H9 (cell line): ENCODE results near the gene LCE3A. TPM values are rescaled to one million over a fixed set of nuclear protein-coding genes. Genes with fewer than 3 reads are reported as not detected.

Experiments
- DNase-seq: peaks from one replicate; pipeline ENCODE4 v3.0.0-alpha.2; 2017
- H2AFZ ChIP-seq: one replicate; pipeline ENCODE4 v1.6.1; 2013; ENCODE audit warnings: mild to moderate bottlenecking, low read length, control low read depth, moderate library complexity
- H2AK5ac ChIP-seq: 2 replicates; pipeline ENCODE4 v1.6.1; 2013; ENCODE audit warnings: low read length, control low read depth, mixed read lengths; ENCODE audit not compliant: insufficient read length
- H2BK120ac ChIP-seq: one replicate; pipeline ENCODE4 v1.6.1; 2013; ENCODE audit warnings: low read depth, mild to moderate bottlenecking, low read length, control low read depth, inconsistent platforms; ENCODE audit not compliant: poor library complexity, severe bottlenecking
- H2BK12ac ChIP-seq: 2 replicates; pipeline ENCODE4 v1.6.1; 2013; ENCODE audit warnings: low read length, control low read depth, mixed read lengths, low read depth; ENCODE audit not compliant: insufficient read length
- H2BK15ac ChIP-seq: 2 replicates; pipeline ENCODE4 v1.6.1; 2013; ENCODE audit warnings: low read depth, low read length, control low read depth
- H2BK20ac ChIP-seq: one replicate; pipeline ENCODE4 v1.6.1; 2013; ENCODE audit warnings: low read depth, mild to moderate bottlenecking, low read length, control low read depth, inconsistent platforms; ENCODE audit not compliant: poor library complexity, severe bottlenecking
- H2BK5ac ChIP-seq: 2 replicates; pipeline ENCODE4 v1.6.1; 2013; ENCODE audit warnings: low read length, control low read depth, mixed read lengths; ENCODE audit not compliant: insufficient read length
- H3K14ac ChIP-seq: 2 replicates; pipeline ENCODE4 v1.6.1; 2013; ENCODE audit warnings: low read length, control low read depth; ENCODE audit not compliant: insufficient read depth
- H3K18ac ChIP-seq: 2 replicates; pipeline ENCODE4 v1.6.1; 2013; ENCODE audit warnings: low read depth, mild to moderate bottlenecking, mixed read lengths, low read length, control low read depth; ENCODE audit not compliant: insufficient read length
- H3K23ac ChIP-seq: 2 replicates; pipeline ENCODE4 v1.6.1; 2013; ENCODE audit warnings: low read length, control low read depth, mixed read lengths, low read depth; ENCODE audit not compliant: insufficient read length
- H3K23me2 ChIP-seq: 2 replicates; pipeline ENCODE4 v1.6.1; 2013; ENCODE audit warnings: low read depth, mild to moderate bottlenecking, mixed read lengths, low read length, control low read depth; ENCODE audit not compliant: insufficient read length, poor library complexity, severe bottlenecking
- H3K27ac ChIP-seq: 2 replicates; pipeline ENCODE4 v1.5.1; 2013; ENCODE audit warnings: low read length, control low read depth, mixed read lengths, low read depth; ENCODE audit not compliant: insufficient read length
- H3K27me3 ChIP-seq: 2 replicates; pipeline ENCODE4 v1.6.1; 2013; ENCODE audit warnings: low read length, control low read depth, inconsistent platforms; ENCODE audit not compliant: insufficient read depth
- H3K4ac ChIP-seq: 2 replicates; pipeline ENCODE4 v1.6.1; 2013; ENCODE audit warnings: low read depth, mild to moderate bottlenecking, control low read depth, inconsistent platforms, low read length, moderate library complexity
- H3K4me1 ChIP-seq: 2 replicates; pipeline ENCODE4 v1.6.1; 2013; ENCODE audit warnings: low read length, control low read depth, inconsistent platforms; ENCODE audit not compliant: insufficient read depth
- H3K4me2 ChIP-seq: 2 replicates; pipeline ENCODE4 v1.6.1; 2013; ENCODE audit warnings: low read length, control low read depth, mixed read lengths; ENCODE audit not compliant: insufficient read length, insufficient read depth
- H3K56ac ChIP-seq: 2 replicates; pipeline ENCODE4 v1.6.1; 2013; ENCODE audit warnings: low read depth, mild to moderate bottlenecking, mixed read lengths, low read length, control low read depth; ENCODE audit not compliant: insufficient read length
- H3K79me1 ChIP-seq: 2 replicates; pipeline ENCODE4 v1.6.1; 2013; ENCODE audit warnings: low read depth, mild to moderate bottlenecking, moderate library complexity, low read length, control low read depth, inconsistent platforms; ENCODE audit not compliant: insufficient read depth, poor library complexity, severe bottlenecking
- H3K79me2 ChIP-seq: 2 replicates; pipeline ENCODE4 v1.6.1; 2013; ENCODE audit warnings: low read length, control low read depth, inconsistent platforms; ENCODE audit not compliant: insufficient read depth
- H3K9ac ChIP-seq: 2 replicates; pipeline ENCODE4 v1.6.1; 2013; ENCODE audit warnings: low read length, control low read depth, mixed read lengths; ENCODE audit not compliant: insufficient read length; ENCODE audit errors: extremely low read depth
- H3K9me3 ChIP-seq: one replicate; pipeline ENCODE4 v1.6.1; 2013; ENCODE audit warnings: low read depth, low read length, inconsistent platforms; ENCODE audit not compliant: control insufficient read depth
- H3T11ph ChIP-seq: one replicate; pipeline ENCODE4 v1.6.1; 2013; ENCODE audit warnings: mild to moderate bottlenecking, low read length, control low read depth, inconsistent platforms
- H4K20me1 ChIP-seq: one replicate; pipeline ENCODE4 v1.6.1; 2013; ENCODE audit not compliant: control insufficient read depth, insufficient read length, insufficient read depth
- H4K5ac ChIP-seq: 2 replicates; pipeline ENCODE4 v1.6.1; 2013; ENCODE audit warnings: low read depth, mild to moderate bottlenecking, mixed read lengths, low read length, control low read depth; ENCODE audit not compliant: insufficient read length
- H4K8ac ChIP-seq: replicated peaks from 2 replicates; pipeline ENCODE4 v1.6.1; 2013; ENCODE audit warnings: low read length, control low read depth, mixed read lengths, low read depth; ENCODE audit not compliant: insufficient read length
- H4K91ac ChIP-seq: 2 replicates; pipeline ENCODE4 v1.6.1; 2013; ENCODE audit warnings: low read depth, mild to moderate bottlenecking, moderate library complexity, mixed read lengths, low read length, control low read depth; ENCODE audit not compliant: insufficient read length
- H3K27ac Mint-ChIP-seq, 3 experiments: 2 replicates in 2 of 3; 3 replicates in 1 of 3; pipeline ENCODE4 v1.8.0; 2020 to 2021; ENCODE audit warnings: mixed read lengths in 3 of 3, mild to moderate bottlenecking in 1 of 3, moderate library complexity in 1 of 3
- H3K27me3 Mint-ChIP-seq: 2 replicates; pipeline ENCODE4 v1.8.0; 2021; ENCODE audit warnings: low read depth, mild to moderate bottlenecking, moderate library complexity, mixed read lengths
- H3K36me3 Mint-ChIP-seq, 3 experiments: 2 replicates in 2 of 3; 3 replicates in 1 of 3; pipeline ENCODE4 v1.8.0; 2020 to 2021; ENCODE audit warnings: low read depth in 3 of 3, mixed read lengths in 3 of 3; ENCODE audit not compliant: insufficient read depth in 1 of 3
- H3K4me1 Mint-ChIP-seq, 2 experiments: 2 replicates each; pipeline ENCODE4 v1.8.0; 2020; ENCODE audit warnings: mixed read lengths in 2 of 2
- H3K4me3 Mint-ChIP-seq, 2 experiments: 2 replicates in 1 of 2; 3 replicates in 1 of 2; pipeline ENCODE4 v1.8.0; 2020 to 2021; ENCODE audit warnings: mild to moderate bottlenecking in 2 of 2, mixed read lengths in 2 of 2, moderate library complexity in 1 of 2
- H3K9me3 Mint-ChIP-seq, 2 experiments: 2 replicates in 1 of 2; 3 replicates in 1 of 2; pipeline ENCODE4 v1.8.0; 2020; ENCODE audit warnings: mild to moderate bottlenecking in 2 of 2, mixed read lengths in 2 of 2, moderate library complexity in 1 of 2
- CTCF ChIP-seq: fragments of 200-600 bp; sonication (generic); conservative IDR thresholded peaks from 3 replicates; pipeline ENCODE4 v1.8.0; 2021; ENCODE audit warnings: antibody characterized with exemption, mild to moderate bottlenecking
- WGBS: extraction: QIAGEN DNeasy Blood & Tissue Kit; methylation state at CpG from one replicate; pipeline ENCODE4 v1.1.7; 2013; ENCODE audit warnings: missing lambda C conversion rate, low lambda C conversion rate, mixed read lengths; ENCODE audit not compliant: insufficient read length; ENCODE audit errors: extremely low coverage; 5-methylcytosine and 5-hydroxymethylcytosine counted together
- total RNA-seq: library from RNA; stranded (reverse); gene quantifications from 2 replicates; pipeline ENCODE4 v1.2.1, GENCODE V29; 2021

The LCE3A gene
- total RNA-seq, 1 experiment from 2014 or later = not detected

GRCh38 chr1:152599934-152600333, 23.0 kb downstream of the LCE3A start, which contains the start of gene LCE3C:
Gene LCE3C, plus strand, starts transcription at chr1:152600234. Its CDS starts 498 bp downstream, at chr1:152600732.
- no peak within 1 kb of the TSS for H2BK15ac ChIP-seq
- H3K4me2 ChIP-seq = no peak within 1 kb of the TSS
- H3K18ac ChIP-seq = no peak within 1 kb of the TSS
- WGBS = no CpG with 5 or more reads among the region's 4 CpGs
- H2AK5ac ChIP-seq = no peak within 1 kb of the TSS
- no peak within 1 kb of the TSS for H4K5ac ChIP-seq
- no peak within 1 kb of the TSS for H2BK120ac ChIP-seq
- H2BK5ac ChIP-seq = no peak within 1 kb of the TSS
- H3K9me3 ChIP-seq = peaks cover 58% of the 10 kb centered on the region
- H2BK12ac ChIP-seq = no peak within 1 kb of the TSS
- no peaks in the 10 kb centered on the region for H3K79me1 ChIP-seq
- H3K27ac ChIP-seq = no peak within 1 kb of the TSS
- Mint-ChIP-seq H3K27ac (no peak within 1 kb of the TSS), H3K36me3 (peaks cover 0 to 1% (median 0%) of the 10 kb centered on the region in 3 experiments; a peak in 2 of 7 replicates), H3K27me3 (no peaks in the 10 kb centered on the region; the same call in none of the 2 replicates), H3K4me1 (no peaks in the 10 kb centered on the region), H3K4me3 (no peak within 1 kb of the TSS), H3K9me3 (peaks cover 72 to 87% of the 10 kb centered on the region in 2 experiments)
- DNase-seq = no peak
- H4K8ac ChIP-seq = no peak within 1 kb of the TSS
- no peak within 1 kb of the TSS for H3K56ac ChIP-seq
- no peaks in the 10 kb centered on the region for H3K4me1 ChIP-seq
- no peak within 1 kb of the TSS for H3T11ph ChIP-seq
- H3K23me2 ChIP-seq = no peaks in the 10 kb centered on the region
- no peak within 1 kb of the TSS for H3K9ac ChIP-seq
- no peak within 1 kb of the TSS for H4K91ac ChIP-seq
- no peak within 1 kb of the TSS for H3K4ac ChIP-seq
- H3K23ac ChIP-seq = no peak within 1 kb of the TSS
- TF ChIP-seq CTCF = no peak
- H2AFZ ChIP-seq = no peak within 1 kb of the TSS
- H2BK20ac ChIP-seq = no peak within 1 kb of the TSS
- H3K79me2 ChIP-seq = no peaks in the 10 kb centered on the region
- no peaks in the 10 kb centered on the region for H4K20me1 ChIP-seq
- no peak within 1 kb of the TSS for H3K14ac ChIP-seq
- H3K27me3 ChIP-seq = no peaks in the 10 kb centered on the region
